Tibial artery (tissue), 4 donors: ENCODE results near the gene CACNA2D2.

ENCODE experiments used
- DNase-seq, 2 donors: peaks; one replicate each; pipeline ENCODE4 v3.0.0-alpha.2; 2019
- H3K27ac ChIP-seq, 2 donors: fragments of 200-600 bp; sonication (generic) in 1 of 2; 1 replicate in 1 of 2; 2 replicates in 1 of 2; pipeline ENCODE4 v1.5.1; 2018 to 2019; ENCODE audit warnings: mild to moderate bottlenecking in 1 of 2
- H3K27me3 ChIP-seq, 2 donors: fragments of 200-600 bp; sonication (generic) in 1 of 2; one replicate each; pipeline versions ENCODE4 v1.5.1 to v1.6.0; 2016 to 2019
- H3K36me3 ChIP-seq, 3 donors: fragments of 200-600 bp; sonication (generic) in 2 of 3; one replicate each; pipeline ENCODE4 v1.5.1; 2016 to 2019; ENCODE audit warnings: mild to moderate bottlenecking in 2 of 3
- H3K4me1 ChIP-seq, 4 donors: fragments of 200-600 bp; sonication (generic) in 2 of 4; 1 replicate in 3 of 4; 2 replicates in 1 of 4; pipeline ENCODE4 v1.5.1; 2016 to 2019
- H3K4me3 ChIP-seq, 2 donors: fragments of 200-600 bp; sonication (generic) in 1 of 2; 1 replicate in 1 of 2; 2 replicates in 1 of 2; pipeline ENCODE4 v1.5.1; 2018 to 2019; ENCODE audit warnings: mild to moderate bottlenecking in 2 of 2
- H3K9me3 ChIP-seq, 3 donors: fragments of 200-600 bp; sonication (generic) in 1 of 3; one replicate each; pipeline ENCODE4 v1.5.1; 2016 to 2019
- intact Hi-C: fragments of 100-400 bp; cut with DNase I; formaldehyde crosslinking; loops from one replicate; pipeline ENCODE4 v1.15.0; 2023; ENCODE audit warnings: low total_unique reads
- TF ChIP-seq, protein P1 (sequence below), 2 experiments: fragments of 200-600 bp in 1 of 2; fragments of 450-650 bp in 1 of 2; IDR thresholded peaks; one replicate each; pipeline ENCODE4 v1.5.1; 2017 to 2019; ENCODE audit warnings: antibody characterized with exemption in 2 of 2, mild to moderate bottlenecking in 1 of 2, moderate library complexity in 1 of 2

Gene CACNA2D2

GRCh38 chr3:50334339-50335075, 168.9 kb downstream of the CACNA2D2 start:
- Histone ChIP-seq H3K4me3 (no peak overlapping the region), H3K4me1 (peaks cover 0 to 61% (median 43%) of the 10 kb centered on the region in 4 donors), H3K36me3 (peaks cover 23 to 30% (median 29%) of the 10 kb centered on the region in 3 donors), H3K27me3 (no peaks in the 10 kb centered on the region), H3K27ac (peak overlapping the region; percentile 98 to 99), H3K9me3 (no peaks in the 10 kb centered on the region)
- TF ChIP-seq, protein P1, sequence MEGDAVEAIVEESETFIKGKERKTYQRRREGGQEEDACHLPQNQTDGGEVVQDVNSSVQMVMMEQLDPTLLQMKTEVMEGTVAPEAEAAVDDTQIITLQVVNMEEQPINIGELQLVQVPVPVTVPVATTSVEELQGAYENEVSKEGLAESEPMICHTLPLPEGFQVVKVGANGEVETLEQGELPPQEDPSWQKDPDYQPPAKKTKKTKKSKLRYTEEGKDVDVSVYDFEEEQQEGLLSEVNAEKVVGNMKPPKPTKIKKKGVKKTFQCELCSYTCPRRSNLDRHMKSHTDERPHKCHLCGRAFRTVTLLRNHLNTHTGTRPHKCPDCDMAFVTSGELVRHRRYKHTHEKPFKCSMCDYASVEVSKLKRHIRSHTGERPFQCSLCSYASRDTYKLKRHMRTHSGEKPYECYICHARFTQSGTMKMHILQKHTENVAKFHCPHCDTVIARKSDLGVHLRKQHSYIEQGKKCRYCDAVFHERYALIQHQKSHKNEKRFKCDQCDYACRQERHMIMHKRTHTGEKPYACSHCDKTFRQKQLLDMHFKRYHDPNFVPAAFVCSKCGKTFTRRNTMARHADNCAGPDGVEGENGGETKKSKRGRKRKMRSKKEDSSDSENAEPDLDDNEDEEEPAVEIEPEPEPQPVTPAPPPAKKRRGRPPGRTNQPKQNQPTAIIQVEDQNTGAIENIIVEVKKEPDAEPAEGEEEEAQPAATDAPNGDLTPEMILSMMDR (IDR thresholded peaks at IDR 0.05), result no peak
- intact Hi-C loops, result no loop called here
- no peak for DNase-seq

DNA sequence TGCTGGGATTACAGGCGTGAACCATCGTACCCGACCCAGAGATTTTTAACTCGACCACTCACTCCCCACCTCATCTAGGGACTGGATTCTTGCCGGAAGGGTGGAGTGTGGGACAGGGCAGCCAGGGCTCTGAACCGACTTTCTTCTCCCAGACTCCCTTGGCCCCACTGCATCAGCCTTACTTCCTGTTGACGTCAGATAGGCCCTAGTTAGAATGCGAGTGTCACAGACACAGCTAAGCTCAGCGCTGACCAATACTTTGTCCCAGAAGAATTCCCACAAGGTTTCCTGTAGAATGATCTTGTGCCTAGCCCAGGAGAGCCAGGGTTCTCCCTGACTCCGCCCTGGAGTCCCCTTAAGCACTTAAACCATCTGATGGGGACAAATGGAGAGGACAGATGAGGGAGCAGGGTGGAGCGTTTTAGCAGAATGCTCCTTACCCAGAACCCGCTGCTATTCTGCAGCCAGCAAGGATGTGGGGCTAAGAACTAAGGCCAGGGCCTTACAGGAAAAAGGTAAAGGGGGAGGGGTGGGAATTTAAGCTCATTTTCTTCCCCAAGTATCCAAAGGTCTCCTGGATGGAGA, 169.6 kb downstream of the CACNA2D2 start:
- TF ChIP-seq, protein P1 (IDR thresholded peaks at IDR 0.05), result no peak
- intact Hi-C loops, result no loop called here
- Histone ChIP-seq H3K27me3 (no peaks in the 10 kb centered on the region), H3K4me3 (no peak overlapping the region), H3K27ac (peak overlapping the region; percentile 98 to 99), H3K9me3 (no peaks in the 10 kb centered on the region), H3K4me1 (peaks cover 0 to 57% (median 39%) of the 10 kb centered on the region in 4 donors), H3K36me3 (peaks cover 23 to 34% (median 32%) of the 10 kb centered on the region in 3 donors)
- peak; percentile 59 to 88 for DNase-seq

- no peaks in the 10 kb centered on the region for H3K27me3 ChIP-seq
- H3K9me3 ChIP-seq, result no peaks in the 10 kb centered on the region
- peaks cover 23 to 36% (median 34%) of the 10 kb centered on the region in 3 donors for H3K36me3 ChIP-seq
- peaks cover 0 to 61% (median 45%) of the 10 kb centered on the region in 4 donors for H3K4me1 ChIP-seq
- TF ChIP-seq, protein P1 (IDR thresholded peaks at IDR 0.05), result no peak
- intact Hi-C loops, result no loop called here
- no peak overlapping the region for H3K4me3 ChIP-seq
- no peak for DNase-seq
- no peak overlapping the region for H3K27ac ChIP-seq
Measured at GRCh38 chr3:50331364-50331907, 172.0 kb downstream of the CACNA2D2 start.

- no peaks in the 10 kb centered on the region for H3K27me3 ChIP-seq
- DNase-seq, result no peak
- no peak overlapping the region for H3K27ac ChIP-seq
- peaks cover 0 to 50% (median 38%) of the 10 kb centered on the region in 4 donors for H3K4me1 ChIP-seq
- peaks cover 30 to 47% (median 44%) of the 10 kb centered on the region in 3 donors for H3K36me3 ChIP-seq
- no peak overlapping the region for H3K4me3 ChIP-seq
- TF ChIP-seq, protein P1 (IDR thresholded peaks at IDR 0.05), result no peak
- intact Hi-C loops, result no loop called here
- no peaks in the 10 kb centered on the region for H3K9me3 ChIP-seq
Measured at GRCh38 chr3:50330330-50330729, 173.1 kb downstream of the CACNA2D2 start.

- TF ChIP-seq, protein P1 (IDR thresholded peaks at IDR 0.05), result no peak
- peak; percentile 98 to 99 for DNase-seq
- peaks cover 0 to 32% (median 20%) of the 10 kb centered on the region in 4 donors for H3K4me1 ChIP-seq
- H3K27ac ChIP-seq, result peak within 1 kb of the TSS; percentile 88 to 95
- H3K9me3 ChIP-seq, result no peaks in the 10 kb centered on the region
- no peaks in the 10 kb centered on the region for H3K27me3 ChIP-seq
- intact Hi-C loops, result no loop called here
- peak within 1 kb of the TSS; percentile 92 to 100 for H3K4me3 ChIP-seq
- peaks cover 30 to 56% (median 49%) of the 10 kb centered on the region in 3 donors for H3K36me3 ChIP-seq
Measured at GRCh38 chr3:50327943-50328691, 175.3 kb downstream of the CACNA2D2 start, which contains the start of gene TUSC2. TSS of gene TUSC2 (minus strand) at chr3:50328223. CDS start at chr3:50328099, 124 bp downstream.
